GM21515 (cell line): ENCODE data around the gene PACC1.

Source experiments
- ATAC-seq: cut with Tn5 transposase; IDR thresholded peaks from one replicate; pipeline ENCODE4 v1.9.1; 2021; ENCODE audit not compliant: unreplicated experiment

PACC1 gene

DNA sequence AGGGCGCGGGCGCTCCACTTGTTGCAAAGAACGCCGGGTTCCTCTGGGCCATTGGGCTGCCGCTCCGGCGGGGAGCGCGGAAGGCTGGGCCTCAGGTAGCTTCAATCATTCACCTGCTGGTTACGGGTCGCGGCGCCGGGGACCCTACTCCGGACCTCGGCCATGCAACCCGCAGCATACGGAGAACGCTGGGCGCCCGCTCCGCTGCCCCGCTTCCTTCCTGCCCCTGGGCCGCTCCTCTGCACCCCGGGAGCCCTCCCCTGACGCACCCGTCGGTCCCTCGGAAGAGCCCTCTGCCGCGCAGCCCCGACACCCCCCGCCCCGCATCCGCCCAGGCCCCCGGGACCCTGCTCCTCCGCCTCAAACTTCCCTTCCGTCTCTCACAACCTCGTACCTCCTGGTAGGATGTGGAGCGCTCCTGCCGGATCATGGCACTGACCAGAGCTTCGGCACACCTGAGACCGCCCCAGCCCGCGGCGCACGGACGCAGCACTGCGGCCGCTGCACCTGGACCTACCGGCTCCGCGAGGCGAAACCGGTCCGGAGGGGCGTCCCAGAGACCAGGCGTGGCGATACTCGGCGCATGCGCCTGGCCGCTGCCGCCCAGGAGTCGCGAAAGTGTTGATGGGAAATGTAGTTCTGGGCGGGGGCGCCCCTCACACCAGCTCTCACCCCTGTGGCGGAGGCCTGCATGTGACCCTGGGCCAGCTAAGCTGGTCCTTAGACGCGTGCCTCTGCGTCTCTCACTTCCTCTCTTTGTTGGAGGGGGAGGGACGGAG, at the start of gene PACC1:
Gene PACC1 (minus strand): TSS at position 559 of the 779 bp plus-strand sequence. CDS start 129 bp downstream, at position 430.
- ATAC-seq, result peak; percentile 97

DNA sequence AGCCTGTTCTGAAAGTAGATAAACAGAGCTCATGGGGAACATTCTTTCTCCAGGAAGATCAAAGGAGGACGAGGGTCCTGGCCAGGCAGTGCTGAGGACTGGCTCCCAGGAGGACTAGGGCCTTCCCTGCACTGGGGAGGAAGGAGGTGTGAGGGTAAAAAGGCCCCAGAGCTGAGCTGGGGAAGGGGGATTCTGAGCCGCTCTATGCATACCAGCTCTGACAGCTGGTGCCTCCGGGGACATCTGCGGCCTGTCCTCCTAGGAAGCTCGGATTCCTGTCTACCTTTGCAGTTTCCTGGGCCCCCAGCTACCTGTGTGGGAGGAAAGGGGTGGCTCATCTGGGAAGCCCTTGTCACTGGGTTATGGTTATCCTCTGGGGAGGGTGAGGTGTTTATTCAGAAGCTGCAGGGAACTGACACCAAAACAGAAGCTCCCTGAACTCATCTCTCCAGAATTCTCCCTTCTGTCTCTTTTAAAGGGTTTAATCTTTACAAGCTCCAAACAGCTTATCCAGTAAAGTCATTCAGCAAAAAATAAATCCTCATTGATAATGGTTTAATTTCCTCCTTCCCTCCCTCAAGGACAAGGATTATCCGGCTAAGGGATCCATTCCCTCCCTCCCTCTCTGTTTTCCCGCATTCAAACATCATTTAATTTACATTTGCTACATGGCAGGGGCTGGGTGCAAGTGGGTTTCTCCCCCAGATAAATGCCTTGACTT, 49.0 kb upstream of the PACC1 start:
- no peak for ATAC-seq

DNA sequence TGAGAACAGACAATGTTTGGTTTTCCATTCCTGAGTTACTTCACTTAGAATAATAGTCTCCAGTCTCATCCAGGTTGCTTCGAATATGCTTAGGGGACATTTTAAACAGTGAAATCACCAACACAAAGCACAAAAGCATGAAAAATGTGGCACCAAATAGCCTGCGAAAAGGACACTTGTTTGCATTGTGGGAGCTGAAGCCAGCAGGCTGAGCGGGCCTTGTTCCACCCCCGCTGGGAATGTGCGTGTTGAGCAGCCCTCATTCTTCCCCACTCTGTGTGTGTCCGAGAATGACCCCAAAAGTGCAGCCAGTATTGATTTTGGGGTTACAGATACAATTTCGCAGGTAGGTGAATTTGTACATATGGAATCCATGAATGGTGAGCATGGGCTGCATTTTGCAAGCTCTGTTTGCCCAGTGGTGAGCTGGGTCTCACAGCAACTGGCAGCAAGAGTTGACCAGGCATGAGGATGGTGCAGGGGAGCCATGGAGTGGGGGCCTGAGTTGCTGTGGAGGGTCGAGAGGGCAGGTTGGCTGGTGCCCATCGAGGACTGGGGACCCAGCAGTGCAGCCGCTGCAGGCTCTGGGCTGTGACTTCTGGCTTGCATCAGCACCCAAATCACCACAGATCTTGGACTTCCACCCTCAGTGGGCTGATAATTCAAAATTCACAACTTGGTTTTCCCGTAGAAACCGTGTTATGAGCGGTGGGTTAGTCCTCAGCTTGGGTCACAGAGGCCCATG, 47.4 kb upstream of the PACC1 start:
- ATAC-seq, result no peak

DNA sequence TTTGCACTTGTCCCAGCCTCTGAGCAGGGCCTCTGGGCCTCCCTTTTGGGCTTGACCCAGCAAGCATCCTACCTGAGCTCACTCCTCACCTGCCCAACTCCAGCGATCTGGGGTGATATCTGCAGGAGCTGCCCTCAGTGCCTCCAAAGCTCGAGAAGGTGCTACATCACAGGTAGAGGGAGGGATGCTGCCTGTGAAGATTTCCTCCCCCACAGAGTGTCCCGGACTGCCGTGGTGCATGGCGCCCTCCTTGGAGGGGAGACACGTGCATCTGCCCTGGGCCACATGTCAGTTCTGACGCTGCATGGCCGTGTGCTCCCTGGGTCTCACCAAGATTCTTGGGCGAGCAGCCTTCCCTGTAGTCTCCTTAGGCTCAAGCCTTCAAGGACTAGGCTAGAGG, 45.7 kb upstream of the PACC1 start:
- no peak for ATAC-seq

DNA sequence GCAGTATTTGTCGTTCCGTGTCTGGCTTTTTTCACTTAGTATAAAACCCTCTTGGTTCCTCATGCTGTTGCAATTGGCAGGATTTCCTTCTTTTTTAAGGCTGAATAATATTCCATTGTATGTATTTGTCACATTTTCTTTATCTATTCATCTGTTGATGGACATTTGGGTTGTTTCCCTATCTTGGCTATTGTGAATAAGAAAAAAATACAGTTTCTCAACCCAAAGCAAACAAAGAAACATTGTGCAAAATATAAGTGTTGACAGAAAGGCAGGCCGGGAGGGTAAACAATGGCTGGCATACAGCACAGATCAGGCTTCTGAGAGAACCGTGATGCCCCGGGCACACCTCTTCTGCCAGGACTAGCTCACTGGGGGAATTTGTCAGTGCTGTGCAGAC, 45.0 kb upstream of the PACC1 start:
- no peak for ATAC-seq

DNA sequence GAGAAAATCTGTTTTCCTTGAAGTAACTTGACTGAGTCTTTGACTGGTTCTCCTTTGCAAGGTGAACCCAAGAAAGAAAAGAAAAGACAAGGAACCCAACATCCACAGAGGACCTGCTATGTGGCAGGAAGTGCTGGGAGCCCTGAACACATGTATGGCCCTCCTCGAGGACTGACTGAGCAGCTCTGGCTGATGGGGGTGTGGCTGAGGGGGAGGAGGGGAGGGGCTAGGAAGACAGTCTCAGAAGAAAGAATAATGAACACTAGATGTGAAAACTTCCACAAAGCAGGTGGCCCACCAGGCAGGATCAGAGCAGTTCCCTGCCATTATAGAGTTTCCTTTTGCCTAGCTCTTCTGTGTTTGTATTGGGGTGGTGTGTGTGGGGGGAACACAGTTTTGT, 44.1 kb upstream of the PACC1 start:
- no peak for ATAC-seq

DNA sequence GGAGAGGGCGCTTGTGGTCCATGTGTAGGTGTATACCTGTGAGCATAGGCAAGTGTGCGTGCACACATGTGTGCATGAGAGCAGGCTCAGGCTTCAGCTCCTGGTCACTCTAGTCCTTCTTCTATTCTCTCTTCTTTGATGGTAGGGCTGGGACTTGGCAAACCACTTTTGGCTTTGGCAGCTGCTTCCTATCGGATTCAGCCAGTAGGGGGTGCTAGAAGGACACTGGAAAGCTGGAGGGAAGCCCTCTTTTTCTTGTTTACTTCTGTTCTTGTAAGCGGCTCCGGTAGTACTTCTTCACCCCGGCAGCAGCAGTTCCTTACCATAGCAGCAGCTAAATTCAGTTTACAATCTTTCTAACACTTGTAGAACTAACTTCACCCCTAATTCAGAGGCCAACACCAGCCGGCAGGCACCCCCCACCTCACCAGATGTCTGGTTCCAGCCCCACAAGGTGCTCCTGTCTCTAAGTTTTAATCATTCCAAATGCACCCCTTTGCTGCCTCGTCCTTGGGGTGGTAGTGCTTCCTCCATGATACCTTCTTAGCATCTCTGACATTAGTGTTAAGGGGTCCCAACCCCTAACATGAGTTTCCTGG, 43.2 kb upstream of the PACC1 start:
- ATAC-seq, result no peak

DNA sequence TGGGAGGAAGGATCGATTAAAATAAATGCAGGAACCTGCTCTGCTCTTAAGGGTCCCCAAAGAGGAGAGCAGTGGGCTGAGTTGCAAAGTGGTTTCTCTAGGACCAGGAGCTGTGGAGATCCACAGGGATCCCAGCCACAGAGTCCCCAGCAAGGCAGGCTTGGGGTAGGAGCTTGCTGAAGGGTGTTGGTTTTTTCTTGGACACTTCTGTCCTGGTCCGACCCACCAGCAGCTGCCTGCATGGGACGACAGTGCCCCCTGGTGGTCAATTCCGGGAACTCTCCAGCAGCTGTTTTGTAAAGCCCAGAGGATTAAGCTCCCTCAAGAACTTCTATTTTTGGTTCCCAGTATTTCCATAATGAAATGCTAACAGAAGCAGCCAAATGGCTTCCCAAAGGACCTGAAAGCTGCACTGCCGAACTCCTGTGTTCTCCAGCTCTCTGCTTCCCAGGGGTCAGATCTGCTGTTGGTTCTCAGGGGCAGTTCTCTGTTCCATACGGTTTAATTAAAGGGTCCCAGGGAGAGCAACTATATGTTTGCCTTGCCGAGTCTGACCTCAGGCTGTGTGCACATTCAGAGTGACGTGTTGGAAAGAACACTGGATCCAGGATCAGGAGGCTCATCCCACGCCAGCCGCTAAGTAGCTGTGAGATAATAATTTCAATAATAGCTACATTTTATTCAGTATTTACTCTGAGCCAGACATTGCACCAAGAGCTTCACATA, 41.3 kb upstream of the PACC1 start:
- peak; percentile 64 for ATAC-seq

DNA sequence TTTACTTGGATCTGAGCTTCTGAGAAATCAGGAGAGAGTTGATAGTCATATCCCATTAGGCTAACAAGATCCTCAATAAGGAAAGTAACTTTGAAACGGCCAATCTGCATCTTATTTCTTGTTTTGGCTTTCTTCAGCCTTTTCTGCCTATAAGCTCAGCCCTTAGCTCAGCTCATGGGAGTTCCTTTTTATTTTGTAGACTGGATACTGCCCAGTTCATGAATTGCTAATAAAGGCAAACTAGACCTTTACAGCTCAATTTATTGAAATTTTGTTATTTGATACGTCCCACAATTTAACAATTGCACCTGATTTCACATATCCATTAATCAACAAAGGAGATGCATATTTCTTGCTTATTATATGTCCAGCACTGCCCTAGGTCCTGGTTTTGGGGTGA, 40.7 kb upstream of the PACC1 start:
- ATAC-seq, result no peak

DNA sequence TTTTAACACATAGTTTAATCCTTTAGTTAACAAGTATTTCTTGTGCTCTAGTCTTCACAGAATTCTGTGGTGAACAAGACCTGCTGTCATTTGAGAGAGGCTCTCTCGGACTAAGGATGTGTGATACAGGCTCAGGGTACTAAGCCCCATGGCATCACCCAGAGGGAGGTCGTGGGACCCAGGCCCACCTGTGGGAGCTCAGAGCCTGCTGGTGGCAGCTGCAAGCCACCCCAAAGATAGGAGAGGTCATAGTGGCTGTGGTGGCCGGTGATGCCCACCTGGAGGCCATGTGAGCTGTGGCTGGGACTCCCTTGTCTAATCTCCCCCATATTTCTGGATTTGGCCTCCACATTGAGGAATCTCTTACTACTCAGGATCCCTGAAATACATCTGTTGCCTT, 40.1 kb upstream of the PACC1 start:
- no peak for ATAC-seq

DNA sequence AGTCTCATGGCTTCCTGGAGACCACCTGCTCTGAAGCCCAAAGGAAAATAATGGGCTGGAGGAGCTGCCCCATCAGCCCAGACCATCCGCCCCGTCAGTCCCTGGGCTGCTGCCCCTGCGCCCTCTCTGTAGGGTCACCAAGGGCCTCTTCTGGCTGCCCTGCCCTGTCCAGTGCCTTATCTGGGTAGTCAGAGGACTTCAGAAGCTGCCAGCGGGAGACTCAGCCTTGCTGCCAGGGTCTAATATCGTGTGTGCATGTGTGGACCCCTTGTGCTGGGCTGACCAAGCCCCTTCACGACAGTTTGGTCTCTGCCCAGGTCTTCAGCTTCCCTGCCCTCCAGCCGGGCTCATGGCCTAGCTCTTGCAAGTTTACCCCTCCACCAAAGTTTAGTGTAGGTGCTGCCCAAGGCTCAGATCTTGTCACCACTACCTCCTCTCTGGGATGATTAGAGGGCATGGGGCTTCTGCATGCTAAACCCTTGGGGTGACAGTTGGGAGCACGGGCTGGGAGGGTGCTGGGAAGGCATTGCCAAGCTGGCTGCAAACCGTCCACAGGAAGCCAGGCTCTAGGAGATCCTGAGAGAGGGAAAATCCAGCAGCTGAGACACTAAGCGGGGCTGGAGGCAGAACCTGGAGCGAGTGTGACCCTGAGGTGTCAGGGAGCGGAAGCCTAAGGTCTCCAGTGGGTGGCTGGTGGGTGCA, 38.6 kb upstream of the PACC1 start:
- ATAC-seq, result no peak

DNA sequence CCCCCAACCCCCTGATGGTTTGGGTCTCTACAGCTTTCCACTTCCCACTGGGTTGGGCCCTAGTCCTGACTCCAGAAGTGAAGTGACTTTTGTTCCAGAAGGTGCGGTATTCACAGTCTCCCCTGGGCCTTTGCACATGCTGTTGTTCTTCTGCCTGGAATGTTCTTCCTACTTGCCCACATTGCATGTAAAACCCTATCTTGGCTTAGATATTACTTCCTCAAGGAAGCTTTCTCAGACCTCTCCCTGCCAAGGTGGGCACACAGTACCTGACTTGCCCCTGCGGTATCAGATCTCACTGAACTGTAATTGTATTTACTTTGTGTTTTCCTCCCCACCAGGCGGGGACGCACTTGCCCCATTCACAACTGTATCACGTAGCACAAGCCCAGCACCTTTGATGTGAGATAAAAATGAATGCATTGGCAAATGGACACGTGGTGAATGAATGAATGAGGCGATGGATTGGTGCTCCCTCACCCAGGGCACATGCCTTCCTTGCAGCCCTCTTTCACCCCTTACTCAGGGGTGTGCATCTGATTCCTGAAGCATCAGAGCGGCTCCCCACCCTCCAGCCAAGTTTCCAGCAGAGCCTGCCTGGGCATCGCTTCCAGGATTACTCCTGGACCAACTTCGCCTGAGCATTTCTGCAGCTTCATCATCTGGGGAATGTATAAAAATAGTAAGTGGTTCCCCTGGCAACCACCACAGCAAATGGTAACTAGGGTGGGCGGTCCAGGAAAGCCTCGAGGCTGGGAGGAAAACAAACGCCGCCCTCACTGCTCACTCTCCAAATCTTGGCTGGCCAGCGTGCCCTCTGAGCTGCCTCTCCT, 37.9 kb upstream of the PACC1 start:
- ATAC-seq, result no peak

DNA sequence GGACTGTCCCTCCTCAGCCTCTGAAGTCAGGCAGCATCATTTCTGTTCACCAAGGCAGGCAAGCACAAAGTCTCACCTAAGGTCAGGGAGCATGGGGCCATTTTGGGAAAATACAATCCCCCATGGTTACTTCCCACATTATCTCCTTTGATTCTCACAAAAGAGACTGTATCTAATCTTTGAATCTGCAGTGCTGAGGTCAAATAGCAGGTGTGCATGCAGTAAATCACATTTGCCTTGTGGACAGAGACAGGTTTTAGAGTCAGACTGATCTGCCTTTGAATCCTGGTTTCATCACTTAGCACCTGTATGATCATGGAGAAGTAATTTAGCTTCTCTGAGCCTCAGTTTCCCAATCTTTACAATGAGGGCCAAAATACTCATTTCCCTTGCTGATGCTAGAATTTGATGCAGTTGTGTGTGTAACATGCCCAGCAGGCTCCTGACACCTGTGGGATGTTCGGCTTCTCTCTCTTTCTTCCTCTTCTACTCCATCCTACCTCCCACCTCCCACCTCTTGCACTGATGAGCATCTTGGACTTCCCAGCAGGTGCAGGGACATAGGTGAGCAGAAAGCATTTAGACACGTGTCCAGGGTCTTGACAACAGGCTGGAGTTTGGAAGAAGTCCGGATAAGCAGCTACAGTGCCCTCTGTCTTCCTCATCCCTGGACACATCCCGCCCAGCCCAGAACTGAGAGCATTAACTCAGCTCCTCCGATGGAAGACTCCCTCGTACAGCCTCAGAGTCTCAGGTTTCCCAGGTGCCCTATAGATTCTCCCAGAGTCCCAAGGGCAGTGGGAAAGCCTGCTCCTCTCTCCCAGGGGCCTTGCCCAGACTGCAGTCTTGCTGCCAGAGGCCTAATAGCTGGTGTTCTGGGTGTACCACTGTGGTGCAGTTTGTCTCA, 37.0 kb upstream of the PACC1 start:
- ATAC-seq, result no peak

DNA sequence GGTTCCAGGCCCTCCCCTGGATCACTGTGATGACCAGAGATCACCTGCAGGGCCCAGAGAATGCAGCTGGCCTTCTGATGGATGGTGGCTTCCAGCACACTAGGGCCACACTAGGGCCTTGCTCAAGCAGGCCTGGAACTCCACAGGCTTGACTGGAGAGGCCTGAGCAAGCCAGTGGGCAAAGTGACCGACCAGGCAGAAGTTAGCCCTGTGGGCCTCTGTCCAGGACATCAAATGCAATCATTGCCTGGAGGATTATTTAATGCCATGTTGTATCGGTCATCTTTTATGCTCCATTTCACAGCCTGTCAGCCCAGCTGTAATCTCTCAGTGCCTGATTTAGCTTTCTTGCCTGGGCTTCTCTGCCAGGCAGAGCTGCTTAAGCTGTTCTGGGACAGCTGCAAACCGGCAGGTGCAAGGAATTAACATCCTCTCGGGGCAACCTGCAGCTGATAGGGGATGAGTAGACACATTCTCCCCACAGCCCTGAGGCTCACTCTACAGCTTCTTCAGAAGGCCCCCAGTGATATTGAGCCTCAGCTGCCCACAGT, 35.7 kb upstream of the PACC1 start:
- no peak for ATAC-seq

DNA sequence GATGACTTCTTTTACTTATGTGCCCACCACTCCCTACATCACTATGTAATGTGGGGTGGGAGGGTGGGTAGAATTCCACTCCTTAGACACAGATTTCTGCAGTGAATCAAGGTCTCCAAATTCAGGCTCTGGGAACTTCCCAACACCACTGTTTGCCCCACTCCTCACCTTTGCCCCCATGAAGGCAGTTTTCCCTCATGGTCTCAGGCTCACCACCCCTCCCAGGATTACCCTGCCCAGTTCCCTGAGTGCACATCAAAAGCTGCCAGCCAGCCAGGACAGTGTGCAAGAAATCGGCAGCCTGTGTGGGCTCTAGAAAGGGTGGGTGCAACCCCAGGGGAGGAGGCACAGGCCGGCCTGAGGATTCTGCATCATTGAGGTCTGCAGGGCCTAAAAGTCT, 32.8 kb upstream of the PACC1 start:
- ATAC-seq, result no peak

DNA sequence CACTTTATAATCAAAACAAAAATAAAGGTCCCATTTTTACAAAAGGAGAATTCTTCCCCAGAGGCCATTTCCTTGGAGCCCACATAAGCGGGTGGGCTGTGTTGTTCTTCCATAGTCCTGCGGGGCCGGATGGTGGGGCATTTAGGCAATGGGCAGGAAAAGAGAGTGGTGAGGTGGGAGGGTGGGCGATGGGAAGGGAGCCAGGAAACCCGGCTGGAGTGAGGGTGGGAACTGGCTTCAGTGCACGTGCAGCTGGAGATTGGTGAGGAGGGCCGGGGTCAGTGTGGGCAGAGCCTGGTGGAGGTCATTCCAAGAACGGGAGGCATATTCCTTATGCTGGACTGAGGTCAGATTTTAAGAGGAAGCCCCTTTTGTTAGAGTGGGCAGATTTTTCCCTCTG, 31.6 kb upstream of the PACC1 start:
- ATAC-seq, result no peak

DNA sequence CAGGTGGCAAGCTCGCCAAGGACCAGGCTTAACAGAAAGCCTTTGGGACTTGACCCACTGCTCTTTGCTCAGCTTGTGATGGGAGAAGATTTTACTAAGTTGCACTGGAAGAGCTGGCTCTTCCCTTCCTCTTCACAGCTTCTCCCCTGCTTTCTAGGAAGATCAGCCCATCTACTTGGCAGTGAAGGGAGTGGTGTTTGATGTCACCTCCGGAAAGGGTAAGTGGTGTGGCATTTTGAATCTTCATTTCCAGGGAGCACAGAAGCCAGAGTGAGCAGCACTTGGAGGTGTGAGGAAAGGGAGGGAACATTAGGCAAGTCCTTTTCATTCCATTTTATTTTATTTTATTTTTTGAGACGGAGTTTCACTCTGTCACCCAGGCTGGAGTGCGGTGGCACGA, 27.7 kb upstream of the PACC1 start:
- ATAC-seq, result no peak

DNA sequence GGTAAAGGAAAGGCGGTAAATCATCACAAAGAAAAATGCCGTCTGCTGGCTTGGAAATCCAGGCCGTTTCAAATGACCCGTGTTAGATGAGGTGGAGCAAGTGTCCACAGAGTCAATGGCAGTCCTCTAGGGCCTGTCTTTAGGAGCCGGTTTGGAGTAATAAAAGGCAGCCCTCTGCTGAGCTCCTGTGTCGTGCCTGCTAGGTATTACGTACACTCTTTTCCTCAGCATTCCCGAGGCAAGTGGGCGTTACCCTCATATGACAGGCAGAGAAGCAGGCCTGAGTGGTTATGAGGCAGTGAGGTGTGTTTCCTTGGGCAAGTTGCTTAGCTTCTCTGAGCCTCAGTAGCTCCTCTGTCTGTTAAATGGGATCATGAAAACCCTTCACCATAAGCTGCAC, 25.7 kb upstream of the PACC1 start:
- ATAC-seq, result no peak
